Skeletal muscle tissue (tissue), 4 donors: ENCODE results near the gene ASXL1. TPM values are rescaled to one million over a fixed set of nuclear protein-coding genes. Genes with fewer than 3 reads are reported as not detected.

Experiments
- H3K27ac ChIP-seq: one replicate; pipeline ENCODE4 v1.7.0; 2013; ENCODE audit warnings: mild to moderate bottlenecking, low read depth, low read length, inconsistent platforms
- H3K27me3 ChIP-seq, 3 donors: one replicate each; pipeline ENCODE4 v1.7.0; 2013; ENCODE audit warnings: low read length in 3 of 3; ENCODE audit not compliant: control insufficient read depth in 3 of 3, insufficient read depth in 3 of 3
- H3K36me3 ChIP-seq, 3 donors: one replicate each; pipeline ENCODE4 v1.7.0; 2013; ENCODE audit warnings: low read length in 3 of 3; ENCODE audit not compliant: control insufficient read depth in 3 of 3, insufficient read depth in 3 of 3
- H3K4me1 ChIP-seq, 3 donors: one replicate each; pipeline ENCODE4 v1.7.0; 2013; ENCODE audit warnings: low read length in 3 of 3, mild to moderate bottlenecking in 3 of 3; ENCODE audit not compliant: control insufficient read depth in 3 of 3, insufficient read depth in 3 of 3
- H3K4me3 ChIP-seq, 3 donors: one replicate each; pipeline ENCODE4 v1.7.0; 2013; ENCODE audit warnings: low read length in 3 of 3
- H3K9ac ChIP-seq, 3 donors: one replicate each; pipeline ENCODE4 v1.7.0; 2013; ENCODE audit warnings: low read length in 3 of 3, mild to moderate bottlenecking in 3 of 3, moderate library complexity in 2 of 3, low read depth in 1 of 3
- H3K9me3 ChIP-seq, 3 donors: one replicate each; pipeline ENCODE4 v1.7.0; 2013; ENCODE audit warnings: low read length in 3 of 3; ENCODE audit not compliant: control insufficient read depth in 3 of 3
- total RNA-seq: library from RNA; depleted of rRNA; stranded (reverse); fragments of >200 nt; gene quantifications from one replicate; pipeline ENCODE4 v1.2.3, GENCODE V29; 2014
- donor health status: Osteomylitis.

ASXL1 gene
- total RNA-seq, 1 donor from 2014 or later, result 86.1 TPM

GRCh38 chr20:32483351-32484224 lies 125.5 kb downstream of the ASXL1 start:
- peak overlapping the region in 2 of 3 donors; percentile 32 to 45 for H3K9ac ChIP-seq
- H3K9me3 ChIP-seq, result no peaks in the 10 kb centered on the region
- no peaks in the 10 kb centered on the region for H3K36me3 ChIP-seq
- H3K4me3 ChIP-seq, result peak overlapping the region; percentile 64 to 66 (median 64)
- peaks cover 0 to 7% (median 0%) of the 10 kb centered on the region in 3 donors for H3K27me3 ChIP-seq
- peak overlapping the region; percentile 40 for H3K27ac ChIP-seq
- H3K4me1 ChIP-seq, result peaks cover 10 to 21% (median 16%) of the 10 kb centered on the region in 3 donors

GRCh38 chr20:32484225-32484957 lies 126.3 kb downstream of the ASXL1 start:
- H3K27me3 ChIP-seq, result peaks cover 0 to 7% (median 0%) of the 10 kb centered on the region in 3 donors
- H3K9ac ChIP-seq, result peak overlapping the region in 1 of 3 donors; percentile 64
- peaks cover 10 to 21% (median 16%) of the 10 kb centered on the region in 3 donors for H3K4me1 ChIP-seq
- H3K27ac ChIP-seq, result peak overlapping the region; percentile 58
- no peaks in the 10 kb centered on the region for H3K36me3 ChIP-seq
- peak overlapping the region; percentile 64 to 72 (median 71) for H3K4me3 ChIP-seq
- no peaks in the 10 kb centered on the region for H3K9me3 ChIP-seq

- no peaks in the 10 kb centered on the region for H3K9me3 ChIP-seq
- H3K27me3 ChIP-seq, result peaks cover 0 to 7% (median 0%) of the 10 kb centered on the region in 3 donors
- H3K27ac ChIP-seq, result no peak overlapping the region
- peak overlapping the region in 1 of 3 donors; percentile 64 for H3K9ac ChIP-seq
- peaks cover 10 to 21% (median 16%) of the 10 kb centered on the region in 3 donors for H3K4me1 ChIP-seq
- H3K36me3 ChIP-seq, result no peaks in the 10 kb centered on the region
- H3K4me3 ChIP-seq, result peak overlapping the region; percentile 64 to 72 (median 71)
Observed at GRCh38 chr20:32484958-32485769, 127.0 kb downstream of the ASXL1 start.

GRCh38 chr20:32485770-32486478 lies 127.8 kb downstream of the ASXL1 start:
- Histone ChIP-seq H3K36me3 (no peaks in the 10 kb centered on the region), H3K27ac (no peak overlapping the region), H3K9ac (no peak overlapping the region), H3K9me3 (no peaks in the 10 kb centered on the region), H3K27me3 (peaks cover 0 to 7% (median 0%) of the 10 kb centered on the region in 3 donors), H3K4me1 (peaks cover 6 to 15% (median 11%) of the 10 kb centered on the region in 3 donors), H3K4me3 (no peak overlapping the region)

GRCh38 chr20:32487381-32487780 lies 129.2 kb downstream of the ASXL1 start:
- Histone ChIP-seq H3K27ac (no peak overlapping the region), H3K9ac (no peak overlapping the region), H3K27me3 (peaks cover 0 to 7% (median 0%) of the 10 kb centered on the region in 3 donors), H3K4me1 (peaks cover 4 to 8% (median 4%) of the 10 kb centered on the region in 3 donors), H3K4me3 (no peak overlapping the region), H3K9me3 (no peaks in the 10 kb centered on the region), H3K36me3 (no peaks in the 10 kb centered on the region)

GRCh38 chr20:32488066-32488838 lies 130.1 kb downstream of the ASXL1 start:
- Histone ChIP-seq H3K9ac (no peak overlapping the region), H3K4me1 (peaks cover 4 to 8% (median 4%) of the 10 kb centered on the region in 3 donors), H3K27me3 (peaks cover 0 to 7% (median 0%) of the 10 kb centered on the region in 3 donors), H3K9me3 (no peaks in the 10 kb centered on the region), H3K27ac (no peak overlapping the region), H3K36me3 (no peaks in the 10 kb centered on the region), H3K4me3 (no peak overlapping the region)

Other genes with a start within 250 kb of the ASXL1 start
- gene TM9SF4, start 248.6 kb upstream of the ASXL1 start, total RNA-seq, result 18.8 TPM
- 2.1 TPM for gene PLAGL2, start 150.6 kb upstream of the ASXL1 start, total RNA-seq
- 20.4 TPM for gene POFUT1, start 150.5 kb upstream of the ASXL1 start, total RNA-seq
- gene KIF3B, start 80.7 kb upstream of the ASXL1 start, total RNA-seq, result 10.4 TPM
- gene NOL4L, start 227.0 kb downstream of the ASXL1 start, total RNA-seq, result 4.2 TPM